NCI-H2227 (cell line): ENCODE measurements around the gene IFI27.

ENCODE experiments used
- DNase-seq: peaks from one replicate; lab custom pipeline; 2025; ENCODE audit not compliant: unreplicated experiment; lab: John Stamatoyannopoulos, UW

Gene IFI27

GRCh38 chr14:94102768-94103482 is 7.6 kb upstream of the IFI27 start:
- DNase-seq = no peak

- DNase-seq = no peak
These were observed 6.9 kb upstream of the IFI27 start for GRCh38 chr14:94103554-94104150.

- DNase-seq = no peak
These were observed 5.8 kb upstream of the IFI27 start for GRCh38 chr14:94104731-94105130.

- no peak for DNase-seq
These were observed 653 bp upstream of the IFI27 start for GRCh38 chr14:94109915-94110250.

GRCh38 chr14:94111276-94112095 is 950 bp downstream of the IFI27 start:
- no peak for DNase-seq

GRCh38 chr14:94112513-94113063 is 2.1 kb downstream of the IFI27 start:
- DNase-seq = no peak

- DNase-seq = no peak
These were observed 2.5 kb downstream of the IFI27 start for GRCh38 chr14:94113073-94113472.

GRCh38 chr14:94113490-94113889 is 3.0 kb downstream of the IFI27 start:
- no peak for DNase-seq

GRCh38 chr14:94113908-94114588 is 3.5 kb downstream of the IFI27 start:
- DNase-seq = no peak

GRCh38 chr14:94114589-94115057 is 4.1 kb downstream of the IFI27 start:
- no peak for DNase-seq

GRCh38 chr14:94115058-94115591 is 4.6 kb downstream of the IFI27 start:
- DNase-seq = no peak

- DNase-seq = no peak
These were observed 5.1 kb downstream of the IFI27 start for GRCh38 chr14:94115631-94116030.

- DNase-seq = no peak
These were observed 6.2 kb downstream of the IFI27 start for GRCh38 chr14:94116701-94117100.

GRCh38 chr14:94117856-94118255 is 7.3 kb downstream of the IFI27 start:
- DNase-seq = no peak

GRCh38 chr14:94119071-94119470 is 8.5 kb downstream of the IFI27 start:
- no peak for DNase-seq

GRCh38 chr14:94120667-94121340 is 10.3 kb downstream of the IFI27 start:
- no peak for DNase-seq

GRCh38 chr14:94121485-94121884 is 10.9 kb downstream of the IFI27 start:
- DNase-seq = no peak

- no peak for DNase-seq
These were observed 11.9 kb downstream of the IFI27 start for GRCh38 chr14:94122438-94122837.

- DNase-seq = no peak
These were observed 12.8 kb downstream of the IFI27 start for GRCh38 chr14:94123296-94123695.

- no peak for DNase-seq
These were observed 13.3 kb downstream of the IFI27 start for GRCh38 chr14:94123868-94124267.
